NCI-H460 (cell line): Measurements from ENCODE around the gene LDAH. TPM values are rescaled to one million over a fixed set of nuclear protein-coding genes. Genes with fewer than 3 reads are reported as not detected.

ENCODE experiments used
- DNase-seq: peaks from one replicate; pipeline ENCODE4 v3.0.0-alpha.2; 2016; ENCODE audit warnings: low read depth; ENCODE audit errors: extremely low read depth
- polyA plus RNA-seq: library from polyadenylated mRNA; depleted of rRNA; stranded (reverse); fragments of >200 nt; gene quantifications from 2 replicates; pipeline ENCODE4 v1.2.3, GENCODE V29; 2014; cell fraction: nucleus; rRNA removed
- total RNA-seq: library from RNA; depleted of rRNA; stranded (reverse); fragments of >200 nt; shearing (Covaris generic); gene quantifications from 2 replicates; pipeline ENCODE4 v1.2.3, GENCODE V29; 2014; rRNA removed

LDAH gene
- 36.7 and 40.7 TPM in 2 replicates for total RNA-seq
- polyA plus RNA-seq = 48.0 and 48.3 TPM in 2 replicates

- DNase-seq = peak; percentile 76
These were observed at the start of gene LDAH for GRCh38 chr2:20822535-20823490. Gene LDAH, minus strand, starts transcription at chr2:20823101. Its CDS starts 21,638 bp downstream, at chr2:20801463.

GRCh38 chr2:20868377-20868776, 45.5 kb upstream of the LDAH start:
- DNase-seq = no peak

DNA sequence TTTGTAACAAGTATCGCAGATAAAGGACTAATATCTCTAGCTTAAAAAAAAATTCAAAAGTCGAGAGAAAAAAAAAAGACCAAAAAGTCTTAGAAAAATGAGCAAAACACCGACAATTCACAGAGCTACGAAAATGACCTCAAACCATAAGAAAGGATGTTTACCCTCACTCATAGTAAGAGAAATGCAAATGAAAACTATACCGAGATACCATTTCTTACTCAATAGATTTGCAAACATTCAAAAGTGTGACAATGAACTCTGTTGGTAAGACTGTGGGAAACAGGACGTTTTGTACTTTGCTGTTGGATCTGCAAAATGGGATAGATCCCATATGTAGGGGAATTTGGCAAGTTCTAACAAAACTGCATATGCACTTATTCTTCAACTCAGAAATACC, 39.9 kb upstream of the LDAH start:
- no peak for DNase-seq

GRCh38 chr2:20855456-20855855, 32.6 kb upstream of the LDAH start:
- DNase-seq = no peak

- no peak for DNase-seq
These were observed 29.8 kb upstream of the LDAH start for GRCh38 chr2:20852670-20853069.

GRCh38 chr2:20852139-20852538, 29.2 kb upstream of the LDAH start:
- no peak for DNase-seq

GRCh38 chr2:20844246-20844645, 21.3 kb upstream of the LDAH start:
- no peak for DNase-seq

GRCh38 chr2:20839052-20839451, 16.2 kb upstream of the LDAH start:
- DNase-seq = no peak

- no peak for DNase-seq
These were observed 15.1 kb upstream of the LDAH start for GRCh38 chr2:20838016-20838415.

GRCh38 chr2:20836521-20836920, 13.6 kb upstream of the LDAH start:
- no peak for DNase-seq

DNA sequence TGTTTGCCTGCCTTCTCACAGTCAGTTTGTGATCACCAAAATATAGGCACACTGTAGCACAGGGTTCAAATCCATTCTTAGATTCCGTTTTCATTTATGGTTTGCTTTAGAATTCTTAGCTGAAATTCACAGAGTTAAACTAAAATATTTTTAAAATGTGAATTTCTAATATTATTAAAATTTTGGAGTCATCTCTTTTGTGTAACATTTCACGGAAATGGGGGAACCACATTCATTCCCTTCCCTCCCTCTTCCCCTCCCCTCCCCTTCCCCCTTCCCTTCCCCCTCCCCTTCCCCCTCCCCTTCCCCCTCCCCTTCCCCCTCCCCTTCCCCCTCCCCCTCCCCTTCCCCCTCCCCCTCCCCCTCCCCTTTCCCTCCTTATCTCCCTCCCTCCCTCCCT, 11.4 kb upstream of the LDAH start:
- no peak for DNase-seq

DNA sequence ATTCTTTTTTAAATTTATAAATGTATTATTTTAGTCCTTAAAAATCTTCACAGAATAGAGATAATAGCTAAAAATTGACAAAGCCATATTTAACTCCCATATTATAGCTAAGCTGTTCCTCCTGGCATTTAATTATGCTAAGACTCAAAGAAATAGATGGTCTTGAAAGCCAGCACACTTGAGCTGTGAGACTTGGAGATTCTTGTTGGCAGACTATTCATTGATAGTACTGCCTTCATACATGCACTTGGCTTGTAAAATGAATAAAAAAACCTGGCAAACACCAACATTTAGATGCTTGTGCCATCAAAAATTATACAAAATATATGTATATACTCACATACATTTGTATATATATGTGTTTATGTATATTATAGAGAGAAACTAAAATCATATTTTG, 9.7 kb upstream of the LDAH start:
- DNase-seq = no peak

GRCh38 chr2:20829861-20830260, 7.0 kb upstream of the LDAH start:
- DNase-seq = no peak

DNA sequence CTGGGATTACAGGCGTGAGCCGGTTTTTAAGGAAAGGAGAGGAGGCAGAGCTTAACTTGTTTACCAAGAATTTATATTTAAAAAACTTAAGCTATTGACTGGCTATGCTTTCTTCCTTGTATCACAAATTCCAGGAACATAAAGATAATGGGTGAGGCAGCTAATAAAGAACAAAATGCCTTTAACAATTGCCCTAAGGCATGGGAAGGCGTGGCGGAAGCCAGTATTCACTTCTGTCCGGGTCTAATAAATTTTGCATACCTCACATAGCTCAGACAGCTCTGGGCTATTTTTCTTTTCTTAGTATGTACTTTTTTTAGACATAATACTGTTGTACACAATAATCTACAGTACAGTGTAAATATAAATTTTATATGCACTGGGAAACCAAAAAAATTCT, 1.0 kb upstream of the LDAH start:
- no peak for DNase-seq

GRCh38 chr2:20818820-20819219, 4.1 kb downstream of the LDAH start:
- no peak for DNase-seq

GRCh38 chr2:20815216-20815615, 7.7 kb downstream of the LDAH start:
- no peak for DNase-seq

DNA sequence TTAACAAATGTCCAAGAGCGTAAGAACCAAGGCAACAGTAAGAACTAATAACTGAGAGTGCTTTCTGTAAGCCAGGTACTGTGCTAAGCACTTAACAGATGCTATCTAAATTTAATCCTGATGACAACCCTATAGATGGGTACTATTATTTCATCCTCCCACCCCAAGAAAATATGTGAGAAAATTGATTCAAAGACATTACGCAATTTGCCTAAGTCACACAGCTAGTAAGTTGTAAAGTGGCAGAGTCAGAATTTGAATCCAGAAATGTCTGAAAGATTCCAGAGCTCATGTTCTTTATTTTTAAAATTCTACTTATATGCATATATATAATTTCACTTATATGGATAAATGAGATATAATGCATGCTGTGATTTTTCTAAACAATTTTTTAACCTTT, 10.1 kb downstream of the LDAH start:
- no peak for DNase-seq

- DNase-seq = no peak
These were observed 16.6 kb downstream of the LDAH start for GRCh38 chr2:20806286-20806685.

DNA sequence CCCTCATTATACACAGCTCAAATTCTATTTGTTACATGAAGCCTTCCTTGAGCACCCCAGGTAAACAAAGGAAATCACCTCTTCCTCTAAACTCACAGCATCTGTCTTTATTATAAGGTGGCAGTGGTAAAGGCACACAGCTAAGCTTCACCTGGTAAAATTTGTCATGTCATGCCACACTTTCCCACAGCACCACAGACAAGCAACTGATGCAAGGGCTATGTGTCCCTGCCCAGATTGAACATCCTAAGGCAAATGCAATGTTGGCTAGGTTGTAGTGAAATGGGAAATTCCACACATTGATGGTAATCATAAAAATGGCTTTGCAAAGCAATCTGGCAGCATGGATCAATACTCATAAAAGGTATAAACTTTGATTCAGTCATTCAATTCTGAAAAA, 18.9 kb downstream of the LDAH start:
- DNase-seq = peak; percentile 64

DNA sequence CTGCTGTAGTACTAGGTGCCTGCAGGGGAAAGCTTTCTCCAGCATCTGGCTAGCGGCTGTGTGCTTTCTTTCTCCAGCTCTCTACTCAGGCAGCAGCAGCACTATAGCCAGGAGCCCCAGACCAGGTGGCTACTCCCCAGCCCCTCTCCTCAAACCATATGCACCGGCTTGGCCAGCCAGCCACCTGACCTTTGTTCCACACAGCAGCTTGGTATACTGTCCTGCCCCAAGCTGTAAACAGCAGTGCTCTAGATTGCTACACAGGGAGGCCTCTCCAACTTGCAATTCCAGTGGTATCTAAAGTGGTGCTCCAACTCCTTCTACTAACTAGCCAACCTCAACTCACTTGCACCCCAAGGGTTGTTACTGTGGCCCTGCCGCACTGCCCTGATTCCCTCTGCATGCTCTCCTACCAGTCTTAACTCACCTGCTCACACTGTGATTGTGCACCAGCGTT, 19.6 kb downstream of the LDAH start:
- no peak for DNase-seq

DNA sequence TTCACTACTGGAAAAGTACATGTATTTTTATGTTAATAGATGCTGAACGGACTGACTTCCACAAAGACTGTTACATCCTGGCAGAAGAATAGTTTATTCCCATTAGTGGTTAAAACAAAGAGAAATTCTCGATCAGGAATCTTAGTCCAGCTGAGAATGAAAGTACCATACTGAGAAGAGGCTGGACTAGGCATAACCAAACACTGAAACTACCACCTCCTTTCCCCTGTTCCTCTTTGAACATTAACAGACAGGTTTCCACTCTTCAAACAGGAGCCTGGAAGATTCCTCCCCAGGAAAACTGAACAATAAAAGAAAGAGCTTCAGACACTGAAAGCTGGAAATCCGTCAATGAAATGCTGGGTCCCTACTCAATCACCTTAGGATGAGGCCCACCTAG, 25.8 kb downstream of the LDAH start:
- no peak for DNase-seq

- DNase-seq = peak; percentile 38
These were observed 26.5 kb downstream of the LDAH start for GRCh38 chr2:20796374-20796791.
